ENCODE data around the gene GPR84. TPM values are rescaled to one million over a fixed set of nuclear protein-coding genes. Genes with fewer than 3 reads are reported as not detected.
A peak's percentile ranks its signal among the peaks of the same experiment; 100 is the strongest.

The GPR84 gene
- total and polyA plus RNA-seq, 9 of the 15 experiments (the other 6 are each of a cell fraction or from before 2014, with no cell fraction given), result 0.07 to 0.18 (median 0.11) TPM; not detected in 5

DNA sequence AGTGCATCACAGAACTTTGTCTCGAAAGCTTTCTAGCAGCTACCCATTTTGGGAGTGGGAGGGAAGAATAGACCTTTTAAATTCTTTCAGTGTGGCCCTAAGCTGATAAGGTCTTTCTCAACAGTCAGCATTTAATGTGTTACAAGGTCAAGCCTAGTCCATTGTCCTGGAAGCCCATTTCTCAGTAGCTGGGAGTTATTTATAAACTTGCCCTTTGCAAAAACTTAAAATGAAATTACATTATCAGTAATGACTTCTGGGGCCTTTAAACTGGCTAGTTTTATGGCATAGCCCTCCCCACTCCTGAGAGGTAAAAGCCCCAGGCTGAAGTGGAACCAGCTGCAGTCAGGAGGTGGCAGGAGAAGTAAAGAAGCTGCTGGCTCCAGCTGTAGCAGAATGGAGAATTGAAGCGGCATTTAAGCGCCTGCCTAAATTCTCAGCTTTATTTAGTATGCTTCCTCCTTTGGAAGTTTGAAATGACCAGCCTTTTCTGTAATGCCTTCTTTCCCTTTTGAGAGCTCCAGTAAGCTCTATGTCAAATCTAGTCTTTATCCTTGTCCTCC, 26.9 kb downstream of the GPR84 start (continued):
- TF ChIP-seq CTCF (IDR thresholded peaks at IDR 0.05 in 2 of 3, conservative IDR thresholded peaks at IDR 0.05 in 1 of 3; ENCODE audit: insufficient read depth in 2 of 3, low read depth in 1 of 3, low read length in 3 of 3), result peak; percentile 42 to 71 (median 67); a peak in 4 of 6 replicates
- peak; percentile 71 for TF ChIP-seq STAT5A (IDR thresholded peaks at IDR 0.05; ENCODE audit: borderline replicate concordance, low read length)
- TF ChIP-seq DACH1 (IDR thresholded peaks at IDR 0.05; ENCODE audit: partially characterized antibody), result peak; percentile 54
- TF ChIP-seq EP300 (IDR thresholded peaks at IDR 0.05; ENCODE audit: low read length), result peak; percentile 88; the same call in 1 of the 2 replicates
- TF ChIP-seq, protein P1, sequence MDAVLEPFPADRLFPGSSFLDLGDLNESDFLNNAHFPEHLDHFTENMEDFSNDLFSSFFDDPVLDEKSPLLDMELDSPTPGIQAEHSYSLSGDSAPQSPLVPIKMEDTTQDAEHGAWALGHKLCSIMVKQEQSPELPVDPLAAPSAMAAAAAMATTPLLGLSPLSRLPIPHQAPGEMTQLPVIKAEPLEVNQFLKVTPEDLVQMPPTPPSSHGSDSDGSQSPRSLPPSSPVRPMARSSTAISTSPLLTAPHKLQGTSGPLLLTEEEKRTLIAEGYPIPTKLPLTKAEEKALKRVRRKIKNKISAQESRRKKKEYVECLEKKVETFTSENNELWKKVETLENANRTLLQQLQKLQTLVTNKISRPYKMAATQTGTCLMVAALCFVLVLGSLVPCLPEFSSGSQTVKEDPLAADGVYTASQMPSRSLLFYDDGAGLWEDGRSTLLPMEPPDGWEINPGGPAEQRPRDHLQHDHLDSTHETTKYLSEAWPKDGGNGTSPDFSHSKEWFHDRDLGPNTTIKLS (IDR thresholded peaks at IDR 0.05; ENCODE audit: borderline replicate concordance, low read depth), result peak; percentile 24; the same call in 1 of the 2 replicates
- TF ChIP-seq HLTF (IDR thresholded peaks at IDR 0.05), result no peak
- TF ChIP-seq SMARCC2 (IDR thresholded peaks at IDR 0.05; ENCODE audit: low read depth), result 0 out of 2 replicates have a peak, but pooled peaks have one; percentile 26
- peak; percentile 50 for TF ChIP-seq NEUROD1 (IDR thresholded peaks at IDR 0.05; ENCODE audit: borderline replicate concordance, low read depth, low read length, partially characterized antibody)
- TF ChIP-seq PKNOX1 (IDR thresholded peaks at IDR 0.05), result no peak
- TF ChIP-seq CCNT2 (IDR thresholded peaks at IDR 0.05; ENCODE audit: borderline replicate concordance, extremely low read depth, insufficient read length, low read depth, low read length), result peak; percentile 61
- TF ChIP-seq SOX6 (IDR thresholded peaks at IDR 0.05), result peak; percentile 98
- TF ChIP-seq SMAD4 (CRISPR knock-in tag; conservative IDR thresholded peaks at IDR 0.05), result 0 out of 2 replicates have a peak, but pooled peaks have one; percentile 32
- TF ChIP-seq NR2C2 (CRISPR knock-in tag; IDR thresholded peaks at IDR 0.05), result no peak
- TF ChIP-seq NR2C2 (tag; IDR thresholded peaks at IDR 0.05), result peak; percentile 55; the same call in 1 of the 2 replicates
- TF ChIP-seq MEF2A (IDR thresholded peaks at IDR 0.05; ENCODE audit: control insufficient read depth, low read depth, low read length), result peak; percentile 93
- peak; percentile 32 for TF ChIP-seq TBP (optimal IDR thresholded peaks at IDR 0.05; ENCODE audit: low read depth, low read length)
- no peak for TF ChIP-seq ZNF644 (tag; IDR thresholded peaks at IDR 0.05; ENCODE audit: low read depth)
- peak; percentile 86 for TF ChIP-seq TEAD4 (IDR thresholded peaks at IDR 0.05; ENCODE audit: low read length)
- TF ChIP-seq TEAD4 (CRISPR knock-in tag; IDR thresholded peaks at IDR 0.05; ENCODE audit: borderline replicate concordance), result no peak
- TF ChIP-seq MEF2D (tag; conservative IDR thresholded peaks at IDR 0.05; ENCODE audit: low read depth), result peak; percentile 79
- no peak for TF ChIP-seq ELF1 (tag; IDR thresholded peaks at IDR 0.05)
- TF ChIP-seq GATAD2B (IDR thresholded peaks at IDR 0.05; ENCODE audit: borderline replicate concordance), result 0 out of 2 replicates have a peak, but pooled peaks have one; percentile 29
- TF ChIP-seq FUS (optimal IDR thresholded peaks at IDR 0.05; ENCODE audit: low read depth, low read length), result no peak
- TF ChIP-seq, protein P2, sequence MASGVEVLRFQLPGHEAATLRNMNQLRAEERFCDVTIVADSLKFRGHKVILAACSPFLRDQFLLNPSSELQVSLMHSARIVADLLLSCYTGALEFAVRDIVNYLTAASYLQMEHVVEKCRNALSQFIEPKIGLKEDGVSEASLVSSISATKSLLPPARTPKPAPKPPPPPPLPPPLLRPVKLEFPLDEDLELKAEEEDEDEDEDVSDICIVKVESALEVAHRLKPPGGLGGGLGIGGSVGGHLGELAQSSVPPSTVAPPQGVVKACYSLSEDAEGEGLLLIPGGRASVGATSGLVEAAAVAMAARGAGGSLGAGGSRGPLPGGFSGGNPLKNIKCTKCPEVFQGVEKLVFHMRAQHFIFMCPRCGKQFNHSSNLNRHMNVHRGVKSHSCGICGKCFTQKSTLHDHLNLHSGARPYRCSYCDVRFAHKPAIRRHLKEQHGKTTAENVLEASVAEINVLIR (CRISPR knock-in tag; IDR thresholded peaks at IDR 0.05), result no peak

All from K562 (cell line).